Measurements from ENCODE around the gene HSPA8. TPM values are rescaled to one million over a fixed set of nuclear protein-coding genes. Genes with fewer than 3 reads are reported as not detected.
"Not testable (repeated sequence)": the region's sequence is repeated elsewhere in the genome, so short reads cannot be mapped to it uniquely, and the experiment has no call there.

Gene HSPA8
- total RNA-seq, 4 donors from 2014 or later, result 425 to 660 (median 550) TPM

GRCh38 chr11:123087657-123088056, 25.7 kb upstream of the HSPA8 start:
- Histone ChIP-seq H3K36me3 (peaks cover 0 to 11% (median 0%) of the 10 kb centered on the region in 3 donors), H3K4me1 (peaks cover 0 to 13% (median 3%) of the 10 kb centered on the region in 4 donors), H3K27ac (peak overlapping the region in 1 of 4 donors; percentile 26)
- not testable (repeated sequence) for DNase-seq (ENCODE audit: low spot score in 2 of 2); H3K9me3 ChIP-seq; H3K4me3 ChIP-seq; H3K27me3 ChIP-seq
- 83 to 93% methylated on average over 5 of the region's 5 CpGs for WGBS, 2 donors

- DNase-seq (ENCODE audit: low spot score in 2 of 2), result no peak
- peaks cover 0 to 24% (median 0%) of the 10 kb centered on the region in 3 donors for H3K36me3 ChIP-seq
- no peaks in the 10 kb centered on the region for H3K27me3 ChIP-seq
- no peak for TF ChIP-seq POLR2A (IDR thresholded peaks at IDR 0.05)
- TF ChIP-seq CTCF (IDR thresholded peaks at IDR 0.05), result no peak
- TF ChIP-seq EP300 (IDR thresholded peaks at IDR 0.05), result no peak
- H3K27ac ChIP-seq, result no peak overlapping the region
- H3K4me1 ChIP-seq, result peaks cover 0 to 14% (median 3%) of the 10 kb centered on the region in 4 donors
- WGBS, 2 donors, result 79% methylated on average over 1 of the region's 1 CpG
- peaks cover 0 to 6% (median 0%) of the 10 kb centered on the region in 4 donors for H3K9me3 ChIP-seq
- H3K4me3 ChIP-seq, result no peak overlapping the region
Observed at GRCh38 chr11:123086305-123086704, 24.4 kb upstream of the HSPA8 start.

- no peak overlapping the region for H3K4me3 ChIP-seq
- H3K27ac ChIP-seq, result no peak overlapping the region
- WGBS, 2 donors, result 96% methylated on average over 5 of the region's 5 CpGs
- H3K9me3 ChIP-seq, result peaks cover 0 to 6% (median 0%) of the 10 kb centered on the region in 4 donors
- no peak for TF ChIP-seq CTCF (IDR thresholded peaks at IDR 0.05)
- no peak for TF ChIP-seq POLR2A (IDR thresholded peaks at IDR 0.05)
- no peak for TF ChIP-seq EP300 (IDR thresholded peaks at IDR 0.05)
- peaks cover 0 to 27% (median 0%) of the 10 kb centered on the region in 3 donors for H3K36me3 ChIP-seq
- DNase-seq (ENCODE audit: low spot score in 2 of 2), result no peak
- peaks cover 0 to 14% (median 3%) of the 10 kb centered on the region in 4 donors for H3K4me1 ChIP-seq
- no peaks in the 10 kb centered on the region for H3K27me3 ChIP-seq
Observed at GRCh38 chr11:123085497-123085896, 23.6 kb upstream of the HSPA8 start.

- peaks cover 0 to 27% (median 0%) of the 10 kb centered on the region in 3 donors for H3K36me3 ChIP-seq
- peaks cover 0 to 14% (median 3%) of the 10 kb centered on the region in 4 donors for H3K4me1 ChIP-seq
- H3K27me3 ChIP-seq, result no peaks in the 10 kb centered on the region
- DNase-seq (ENCODE audit: low spot score in 2 of 2), result no peak
- no peak overlapping the region for H3K4me3 ChIP-seq
- TF ChIP-seq CTCF (IDR thresholded peaks at IDR 0.05) (no peak), POLR2A (IDR thresholded peaks at IDR 0.05) (no peak), EP300 (IDR thresholded peaks at IDR 0.05) (no peak)
- 83 to 99% methylated on average over 7 of the region's 7 CpGs for WGBS, 2 donors
- H3K9me3 ChIP-seq, result peaks cover 0 to 6% (median 0%) of the 10 kb centered on the region in 4 donors
- H3K27ac ChIP-seq, result no peak overlapping the region
Observed at GRCh38 chr11:123084454-123084853, 22.5 kb upstream of the HSPA8 start.

GRCh38 chr11:123083623-123084029, 21.7 kb upstream of the HSPA8 start:
- Histone ChIP-seq H3K36me3 (peaks cover 0 to 27% (median 0%) of the 10 kb centered on the region in 3 donors), H3K27ac (peak overlapping the region in 1 of 4 donors; percentile 10), H3K4me1 (peaks cover 0 to 14% (median 3%) of the 10 kb centered on the region in 4 donors), H3K4me3 (no peak overlapping the region), H3K27me3 (no peaks in the 10 kb centered on the region), H3K9me3 (peaks cover 0 to 6% (median 0%) of the 10 kb centered on the region in 4 donors)
- DNase-seq (ENCODE audit: low spot score in 2 of 2), result peak; percentile 65 to 90
- 5 to 9% methylated on average over 4 of the region's 4 CpGs for WGBS, 2 donors
- TF ChIP-seq EP300 (IDR thresholded peaks at IDR 0.05) (peak in 1 of 2 donors; percentile 45), POLR2A (IDR thresholded peaks at IDR 0.05) (no peak), CTCF (IDR thresholded peaks at IDR 0.05) (no peak)

Measured in tibial nerve (tissue), 4 donors.